GM12872 (cell line): Measurements from ENCODE around the gene CACNA1D.

Source experiments
- CTCF ChIP-seq: IDR thresholded peaks from 3 replicates; pipeline ENCODE4 v1.5.1; 2011; ENCODE audit warnings: low read depth, mild to moderate bottlenecking, low read length, moderate library complexity; ENCODE audit not compliant: insufficient read depth

CACNA1D gene

GRCh38 chr3:53809267-53809666 is 314.9 kb downstream of the CACNA1D start:
- no peak for TF ChIP-seq CTCF

DNA sequence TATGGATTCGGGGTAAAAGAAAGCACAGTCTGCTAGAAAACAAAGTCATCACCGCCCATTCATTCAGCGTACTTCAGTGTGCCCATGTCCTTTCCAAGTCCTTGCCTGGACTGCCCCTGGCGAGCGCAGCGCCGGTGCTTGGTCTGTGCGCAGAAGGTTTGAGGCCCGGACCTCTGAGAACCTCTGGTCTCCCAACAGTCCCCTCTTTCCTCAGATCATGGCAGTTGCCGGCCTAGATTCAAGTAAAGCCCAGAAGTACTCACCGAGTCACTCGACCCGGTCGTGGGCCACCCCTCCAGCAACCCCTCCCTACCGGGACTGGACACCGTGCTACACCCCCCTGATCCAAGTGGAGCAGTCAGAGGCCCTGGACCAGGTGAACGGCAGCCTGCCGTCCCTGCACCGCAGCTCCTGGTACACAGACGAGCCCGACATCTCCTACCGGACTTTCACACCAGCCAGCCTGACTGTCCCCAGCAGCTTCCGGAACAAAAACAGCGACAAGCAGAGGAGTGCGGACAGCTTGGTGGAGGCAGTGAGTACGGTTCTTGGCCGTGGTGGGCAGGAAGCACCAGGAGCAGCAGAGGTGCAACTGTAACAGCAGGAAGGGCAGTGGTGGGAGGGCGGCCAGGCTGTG is 315.5 kb downstream of the CACNA1D start:
- TF ChIP-seq CTCF: no peak

DNA sequence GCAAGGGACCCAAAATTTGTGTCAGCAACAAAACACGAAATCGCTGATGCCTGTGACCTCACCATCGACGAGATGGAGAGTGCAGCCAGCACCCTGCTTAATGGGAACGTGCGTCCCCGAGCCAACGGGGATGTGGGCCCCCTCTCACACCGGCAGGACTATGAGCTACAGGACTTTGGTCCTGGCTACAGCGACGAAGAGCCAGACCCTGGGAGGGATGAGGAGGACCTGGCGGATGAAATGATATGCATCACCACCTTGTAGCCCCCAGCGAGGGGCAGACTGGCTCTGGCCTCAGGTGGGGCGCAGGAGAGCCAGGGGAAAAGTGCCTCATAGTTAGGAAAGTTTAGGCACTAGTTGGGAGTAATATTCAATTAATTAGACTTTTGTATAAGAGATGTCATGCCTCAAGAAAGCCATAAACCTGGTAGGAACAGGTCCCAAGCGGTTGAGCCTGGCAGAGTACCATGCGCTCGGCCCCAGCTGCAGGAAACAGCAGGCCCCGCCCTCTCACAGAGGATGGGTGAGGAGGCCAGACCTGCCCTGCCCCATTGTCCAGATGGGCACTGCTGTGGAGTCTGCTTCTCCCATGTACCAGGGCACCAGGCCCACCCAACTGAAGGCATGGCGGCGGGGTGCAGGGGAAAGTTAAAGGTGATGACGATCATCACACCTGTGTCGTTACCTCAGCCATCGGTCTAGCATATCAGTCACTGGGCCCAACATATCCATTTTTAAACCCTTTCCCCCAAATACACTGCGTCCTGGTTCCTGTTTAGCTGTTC is 316.9 kb downstream of the CACNA1D start:
- TF ChIP-seq CTCF: no peak

DNA sequence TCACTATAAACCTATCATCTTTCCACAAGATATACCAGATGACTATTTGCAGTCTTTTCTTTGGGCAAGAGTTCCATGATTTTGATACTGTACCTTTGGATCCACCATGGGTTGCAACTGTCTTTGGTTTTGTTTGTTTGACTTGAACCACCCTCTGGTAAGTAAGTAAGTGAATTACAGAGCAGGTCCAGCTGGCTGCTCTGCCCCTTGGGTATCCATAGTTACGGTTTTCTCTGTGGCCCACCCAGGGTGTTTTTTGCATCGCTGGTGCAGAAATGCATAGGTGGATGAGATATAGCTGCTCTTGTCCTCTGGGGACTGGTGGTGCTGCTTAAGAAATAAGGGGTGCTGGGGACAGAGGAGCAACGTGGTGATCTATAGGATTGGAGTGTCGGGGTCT is 318.0 kb downstream of the CACNA1D start:
- peak; percentile 44; the same call in 2 of the 3 replicates for TF ChIP-seq CTCF

GRCh38 chr3:53813229-53813628 is 318.8 kb downstream of the CACNA1D start:
- TF ChIP-seq CTCF: no peak

- TF ChIP-seq CTCF: no peak
Observed at GRCh38 chr3:53813876-53814275, 319.5 kb downstream of the CACNA1D start.

DNA sequence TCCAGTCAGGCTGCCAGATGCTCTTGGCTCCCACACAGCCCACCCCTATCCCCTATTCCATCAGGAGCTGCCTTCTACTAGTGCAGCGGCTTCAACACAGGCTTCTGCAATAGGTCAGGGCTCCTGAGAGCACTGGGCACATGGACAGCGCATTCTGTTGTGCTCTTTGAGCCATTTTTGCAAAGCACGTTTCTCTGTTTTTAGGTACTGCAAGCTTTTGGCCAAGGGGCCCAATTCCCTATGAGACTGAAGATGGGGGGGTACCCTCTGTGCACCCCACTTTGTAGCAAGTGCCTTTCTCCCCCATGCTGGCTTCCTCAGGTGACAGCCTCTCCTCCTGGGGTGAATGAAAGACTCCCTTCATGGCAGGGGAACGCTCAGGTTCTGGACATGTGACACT is 320.7 kb downstream of the CACNA1D start:
- TF ChIP-seq CTCF: no peak
